Activated T-cell treated with anti-CD3 and anti-CD28 coated beads, Interleukin-2, amount 50 U/mL, for 4 hours (primary cell): ENCODE measurements around the gene HINFP. TPM values are rescaled to one million over a fixed set of nuclear protein-coding genes. Genes with fewer than 3 reads are reported as not detected.
"Not testable (repeated sequence)": the region's sequence is repeated elsewhere in the genome, so short reads cannot be mapped to it uniquely, and the experiment has no call there.

ENCODE experiments used
- ATAC-seq, 2 donors: fragments of 200-7000 bp; cut with Tn5 transposase; one replicate each; pipeline ENCODE4 v1.10.0; 2021
- DNase-seq: peaks from one replicate; pipeline ENCODE4 v3.0.0-alpha.2; 2020
- H3K27me3 Mint-ChIP-seq: one replicate; pipeline ENCODE4 v1.8.0; 2021; ENCODE audit warnings: low read depth, mixed read lengths
- H3K36me3 Mint-ChIP-seq: one replicate; pipeline ENCODE4 v1.8.0; 2022; ENCODE audit warnings: mixed read lengths; ENCODE audit not compliant: insufficient read depth
- H3K4me1 Mint-ChIP-seq: one replicate; pipeline ENCODE4 v1.8.0; 2021; ENCODE audit warnings: low read depth, mixed read lengths
- H3K4me3 Mint-ChIP-seq: one replicate; pipeline ENCODE4 v1.8.0; 2021; ENCODE audit warnings: mild to moderate bottlenecking, moderate library complexity, mixed read lengths
- H3K9me3 Mint-ChIP-seq: one replicate; pipeline ENCODE4 v1.8.0; 2021; ENCODE audit warnings: mixed read lengths
- total RNA-seq, 3 donors: library from RNA; stranded (reverse); gene quantifications; one replicate each; pipeline ENCODE4 v1.2.1, GENCODE V29; 2021

Gene HINFP
- total RNA-seq, 3 donors from 2014 or later, result 20.1 to 26.2 (median 21.1) TPM

- Mint-ChIP-seq H3K4me3 (no peak overlapping the region), H3K4me1 (peaks cover 7% of the 10 kb centered on the region), H3K36me3 (no peaks in the 10 kb centered on the region), H3K9me3 (no peaks in the 10 kb centered on the region), H3K27me3 (peaks cover 21% of the 10 kb centered on the region)
- DNase-seq (no peak), ATAC-seq (no peak)
Measured at GRCh38 chr11:119152043-119152442, 30.7 kb downstream of the HINFP start.

GRCh38 chr11:119152604-119153003, 31.2 kb downstream of the HINFP start:
- peaks cover 6% of the 10 kb centered on the region for H3K4me1 Mint-ChIP-seq
- DNase-seq, result no peak
- H3K36me3 Mint-ChIP-seq, result no peaks in the 10 kb centered on the region
- no peaks in the 10 kb centered on the region for H3K9me3 Mint-ChIP-seq
- peaks cover 15% of the 10 kb centered on the region for H3K27me3 Mint-ChIP-seq
- H3K4me3 Mint-ChIP-seq, result no peak overlapping the region
- no peak for ATAC-seq

GRCh38 chr11:119153049-119153818, 31.9 kb downstream of the HINFP start:
- ATAC-seq (no peak), DNase-seq (no peak)
- Mint-ChIP-seq H3K4me3 (no peak overlapping the region), H3K27me3 (peaks cover 9% of the 10 kb centered on the region), H3K36me3 (no peaks in the 10 kb centered on the region), H3K9me3 (no peaks in the 10 kb centered on the region), H3K4me1 (no peaks in the 10 kb centered on the region)

- no peaks in the 10 kb centered on the region for H3K9me3 Mint-ChIP-seq
- DNase-seq (no peak), ATAC-seq (no peak)
- H3K4me3 Mint-ChIP-seq, result no peak overlapping the region
- H3K36me3 Mint-ChIP-seq, result no peaks in the 10 kb centered on the region
- H3K4me1 Mint-ChIP-seq, result no peaks in the 10 kb centered on the region
- H3K27me3 Mint-ChIP-seq, result peaks cover 4% of the 10 kb centered on the region
Measured at GRCh38 chr11:119154178-119154577, 32.8 kb downstream of the HINFP start.

GRCh38 chr11:119155733-119156492, 34.5 kb downstream of the HINFP start:
- ATAC-seq (no peak), DNase-seq (no peak)
- Mint-ChIP-seq H3K4me3 (no peak overlapping the region), H3K36me3 (no peaks in the 10 kb centered on the region), H3K27me3 (peaks cover 4% of the 10 kb centered on the region), H3K4me1 (no peaks in the 10 kb centered on the region), H3K9me3 (no peaks in the 10 kb centered on the region)

- peaks cover 4% of the 10 kb centered on the region for H3K27me3 Mint-ChIP-seq
- H3K9me3 Mint-ChIP-seq, result no peaks in the 10 kb centered on the region
- no peaks in the 10 kb centered on the region for H3K4me1 Mint-ChIP-seq
- ATAC-seq (no peak), DNase-seq (no peak)
- no peak overlapping the region for H3K4me3 Mint-ChIP-seq
- H3K36me3 Mint-ChIP-seq, result no peaks in the 10 kb centered on the region
Measured at GRCh38 chr11:119156496-119156895, 35.1 kb downstream of the HINFP start.

- H3K4me3 Mint-ChIP-seq, result no peak overlapping the region
- no peaks in the 10 kb centered on the region for H3K9me3 Mint-ChIP-seq
- H3K27me3 Mint-ChIP-seq, result peaks cover 4% of the 10 kb centered on the region
- H3K36me3 Mint-ChIP-seq, result no peaks in the 10 kb centered on the region
- H3K4me1 Mint-ChIP-seq, result no peaks in the 10 kb centered on the region
- no peak for ATAC-seq
- DNase-seq, result no peak
Measured at GRCh38 chr11:119157063-119157462, 35.7 kb downstream of the HINFP start.

- no peak for DNase-seq
- ATAC-seq, result no peak
- Mint-ChIP-seq H3K4me1 (no peaks in the 10 kb centered on the region), H3K4me3 (no peak overlapping the region), H3K27me3 (peaks cover 4% of the 10 kb centered on the region), H3K9me3 (no peaks in the 10 kb centered on the region), H3K36me3 (no peaks in the 10 kb centered on the region)
Measured at GRCh38 chr11:119158467-119158866, 37.1 kb downstream of the HINFP start.

GRCh38 chr11:119160151-119160550, 38.8 kb downstream of the HINFP start:
- DNase-seq, result no peak
- no peaks in the 10 kb centered on the region for H3K36me3 Mint-ChIP-seq
- H3K4me1 Mint-ChIP-seq, result no peaks in the 10 kb centered on the region
- no peak overlapping the region for H3K4me3 Mint-ChIP-seq
- ATAC-seq, result no peak
- H3K27me3 Mint-ChIP-seq, result peaks cover 4% of the 10 kb centered on the region
- no peaks in the 10 kb centered on the region for H3K9me3 Mint-ChIP-seq

GRCh38 chr11:119161871-119162270, 40.5 kb downstream of the HINFP start:
- no peaks in the 10 kb centered on the region for H3K9me3 Mint-ChIP-seq
- no peaks in the 10 kb centered on the region for H3K36me3 Mint-ChIP-seq
- ATAC-seq (no peak), DNase-seq (no peak)
- H3K27me3 Mint-ChIP-seq, result no peaks in the 10 kb centered on the region
- no peaks in the 10 kb centered on the region for H3K4me1 Mint-ChIP-seq
- no peak overlapping the region for H3K4me3 Mint-ChIP-seq

GRCh38 chr11:119166368-119167076, 45.1 kb downstream of the HINFP start:
- ATAC-seq (no peak), DNase-seq (no peak)
- H3K36me3 Mint-ChIP-seq, result no peaks in the 10 kb centered on the region
- H3K27me3 Mint-ChIP-seq, result no peaks in the 10 kb centered on the region
- H3K4me1 Mint-ChIP-seq, result peaks cover 3% of the 10 kb centered on the region
- no peaks in the 10 kb centered on the region for H3K9me3 Mint-ChIP-seq
- H3K4me3 Mint-ChIP-seq, result no peak overlapping the region

- not testable (repeated sequence) for ATAC-seq, H3K27me3 Mint-ChIP-seq, DNase-seq, H3K36me3 Mint-ChIP-seq, H3K4me3 Mint-ChIP-seq, H3K4me1 Mint-ChIP-seq, H3K9me3 Mint-ChIP-seq
Measured at GRCh38 chr11:119167077-119167458, 45.7 kb downstream of the HINFP start.

- H3K36me3 Mint-ChIP-seq, result no peaks in the 10 kb centered on the region
- DNase-seq (no peak), ATAC-seq (no peak)
- H3K9me3 Mint-ChIP-seq, result no peaks in the 10 kb centered on the region
- H3K4me3 Mint-ChIP-seq, result peak overlapping the region; percentile 88
- H3K4me1 Mint-ChIP-seq, result peaks cover 3% of the 10 kb centered on the region
- no peaks in the 10 kb centered on the region for H3K27me3 Mint-ChIP-seq
Measured at GRCh38 chr11:119167933-119168332, 46.6 kb downstream of the HINFP start.

- DNase-seq, result peak; percentile 77
- H3K4me1 Mint-ChIP-seq, result peaks cover 3% of the 10 kb centered on the region
- ATAC-seq, result peak; percentile 96
- no peaks in the 10 kb centered on the region for H3K9me3 Mint-ChIP-seq
- peak within 1 kb of the TSS; percentile 88 for H3K4me3 Mint-ChIP-seq
- H3K27me3 Mint-ChIP-seq, result no peaks in the 10 kb centered on the region
- H3K36me3 Mint-ChIP-seq, result no peaks in the 10 kb centered on the region
Measured at GRCh38 chr11:119168471-119169281, 47.3 kb downstream of the HINFP start, which contains the start of gene NLRX1. TSS of gene NLRX1 (plus strand) at chr11:119168725. CDS start at chr11:119171404, 2,679 bp downstream.
